PC-3 (cell line): ENCODE measurements around the gene HSPB8. TPM values are rescaled to one million over a fixed set of nuclear protein-coding genes. Genes with fewer than 3 reads are reported as not detected.

ENCODE experiments used
- ATAC-seq: fragments of 200-7000 bp; cut with Tn5 transposase; 2 replicates; pipeline ENCODE4 v1.9.1; 2020; ENCODE audit warnings: mild to moderate bottlenecking, moderate library complexity
- BruUV-seq: library from RNA; stranded (reverse); fragments of 400-500 nt; replicated peaks from 2 replicates; lab custom pipeline; 2021; lab: Mats Ljungman, UMichigan
- CTCF ChIA-PET: fragments of 300-600 bp; sonication (Branson Sonifier 250); formaldehyde crosslinking; loops from one replicate; lab custom pipeline; 2022; ENCODE audit warnings: antibody characterized with exemption; lab: Charles Lee
- POLR2A ChIA-PET: fragments of 300-600 bp; sonication (Branson Sonifier 250); formaldehyde crosslinking; loops from one replicate; lab custom pipeline; 2022; ENCODE audit warnings: antibody characterized with exemption; ENCODE audit not compliant: unreplicated experiment; lab: Charles Lee
- DNase-seq: peaks from one replicate; pipeline ENCODE4 v3.0.0-alpha.2; 2015
- H2AFZ ChIP-seq: fragments of 300-600 bp; sonication (generic); 2 replicates; pipeline ENCODE4 v1.6.0; 2016; ENCODE audit warnings: antibody characterized with exemption, low read length
- H3F3A ChIP-seq: fragments of 300-600 bp; sonication (generic); one replicate; pipeline ENCODE4 v1.6.0; 2017; ENCODE audit warnings: antibody characterized with exemption, low read length, control low read depth, mild to moderate bottlenecking; ENCODE audit not compliant: unreplicated experiment
- H3K27ac ChIP-seq: fragments of 300-600 bp; sonication (generic); 2 replicates; pipeline ENCODE4 v1.5.1; 2016; ENCODE audit warnings: mild to moderate bottlenecking, low read length
- H3K27me3 ChIP-seq: fragments of 300-600 bp; sonication (generic); 2 replicates; pipeline ENCODE4 v1.6.1; 2016; ENCODE audit warnings: low read length, mixed read lengths
- H3K36me3 ChIP-seq: fragments of 300-600 bp; sonication (generic); 2 replicates; pipeline ENCODE4 v1.6.1; 2016; ENCODE audit warnings: low read depth, mixed run types, low read length, mixed read lengths
- H3K4me1 ChIP-seq: fragments of 300-600 bp; sonication (generic); 2 replicates; pipeline ENCODE4 v1.5.1; 2016; ENCODE audit warnings: low read length; ENCODE audit not compliant: insufficient read depth
- H3K4me2 ChIP-seq: fragments of 300-600 bp; sonication (generic); 2 replicates; pipeline ENCODE4 v1.6.0; 2016; ENCODE audit warnings: low read length
- H3K4me3 ChIP-seq: fragments of 300-600 bp; sonication (generic); 2 replicates; pipeline ENCODE4 v1.5.1; 2016; ENCODE audit warnings: mild to moderate bottlenecking, low read length, mixed read lengths
- H3K79me2 ChIP-seq: fragments of 300-600 bp; sonication (generic); 2 replicates; pipeline ENCODE4 v1.6.1; 2017; ENCODE audit warnings: low read length, mixed read lengths
- H3K9ac ChIP-seq: fragments of 300-600 bp; sonication (generic); 2 replicates; pipeline ENCODE4 v1.6.0; 2016; ENCODE audit warnings: mild to moderate bottlenecking, low read length
- H3K9me2 ChIP-seq: fragments of 300-600 bp; sonication (generic); replicated peaks from 2 replicates; pipeline ENCODE4 v1.6.1; 2016; ENCODE audit warnings: mixed run types, low read length, mixed read lengths
- H3K9me3 ChIP-seq: fragments of 300-600 bp; sonication (generic); 2 replicates; pipeline ENCODE4 v1.6.1; 2016; ENCODE audit warnings: low read length, mixed read lengths
- H4K20me1 ChIP-seq: fragments of 300-600 bp; sonication (generic); 2 replicates; pipeline ENCODE4 v1.6.1; 2016; ENCODE audit warnings: low read length, mixed read lengths
- EZH2 ChIP-seq: fragments of 300-600 bp; sonication (generic); IDR thresholded peaks from one replicate; pipeline ENCODE4 v1.6.1; 2017; ENCODE audit warnings: antibody characterized with exemption, mild to moderate bottlenecking, low read length; ENCODE audit not compliant: unreplicated experiment
- EZH2phosphoT487 ChIP-seq: fragments of 300-600 bp; sonication (generic); IDR thresholded peaks from 2 replicates; pipeline ENCODE4 v1.6.1; 2018; ENCODE audit warnings: mild to moderate bottlenecking, antibody characterized with exemption, low read length, borderline replicate concordance
- intact Hi-C: fragments of 100-400 bp; cut with micrococcal nuclease; formaldehyde crosslinking; loops from 2 replicates; pipeline ENCODE4 v1.9.0; 2023
- total RNA-seq: library from RNA; depleted of rRNA; stranded (reverse); fragments of >200 nt; gene quantifications from 2 replicates; pipeline ENCODE4 v1.2.3, GENCODE V29; 2014
- TF ChIP-seq, protein P1 (sequence below): fragments of 300-600 bp; sonication (generic); conservative IDR thresholded peaks from 2 replicates; pipeline ENCODE4 v1.5.1; 2017; ENCODE audit warnings: antibody characterized with exemption, low read depth, mild to moderate bottlenecking, low read length

The HSPB8 gene
- total RNA-seq, 1 experiment from 2014 or later = 11.4 TPM

DNA sequence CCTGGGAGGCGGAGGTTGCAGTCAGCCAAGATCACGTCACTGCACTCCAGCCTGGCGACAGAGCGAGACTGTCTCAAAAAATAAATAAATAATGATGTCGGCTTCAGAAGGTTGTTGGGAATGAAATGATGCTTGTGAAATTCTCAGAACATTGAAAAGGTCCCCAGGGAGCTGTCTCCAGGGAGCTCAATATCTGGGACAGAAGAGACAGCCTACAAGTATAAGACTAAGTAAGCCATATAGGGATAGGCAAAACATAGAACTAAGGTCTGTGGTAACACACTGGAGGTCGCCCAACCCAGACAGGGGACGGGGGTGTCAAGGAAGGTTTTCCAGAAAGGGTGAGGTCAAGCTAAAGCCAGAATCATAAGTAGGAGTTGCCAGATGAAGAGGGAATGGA, 29.5 kb upstream of the HSPB8 start:
- no peaks in the 10 kb centered on the region for H3K9me2 ChIP-seq
- BruUV-seq = no TSS peak
- H3F3A ChIP-seq = no peaks in the 10 kb centered on the region
- ChIA-PET CTCF (no interaction called here), POLR2A (no interaction called here)
- H2AFZ ChIP-seq = no peak overlapping the region
- no peak overlapping the region for H3K4me3 ChIP-seq
- no peak overlapping the region for H3K4me2 ChIP-seq
- no peak overlapping the region for H3K9ac ChIP-seq
- no peak for ATAC-seq
- peaks cover 44% of the 10 kb centered on the region for H3K27me3 ChIP-seq
- H3K4me1 ChIP-seq = no peaks in the 10 kb centered on the region
- H3K79me2 ChIP-seq = no peaks in the 10 kb centered on the region
- no peaks in the 10 kb centered on the region for H4K20me1 ChIP-seq
- DNase-seq = no peak
- TF ChIP-seq EZH2 = no peak
- TF ChIP-seq, protein P1, sequence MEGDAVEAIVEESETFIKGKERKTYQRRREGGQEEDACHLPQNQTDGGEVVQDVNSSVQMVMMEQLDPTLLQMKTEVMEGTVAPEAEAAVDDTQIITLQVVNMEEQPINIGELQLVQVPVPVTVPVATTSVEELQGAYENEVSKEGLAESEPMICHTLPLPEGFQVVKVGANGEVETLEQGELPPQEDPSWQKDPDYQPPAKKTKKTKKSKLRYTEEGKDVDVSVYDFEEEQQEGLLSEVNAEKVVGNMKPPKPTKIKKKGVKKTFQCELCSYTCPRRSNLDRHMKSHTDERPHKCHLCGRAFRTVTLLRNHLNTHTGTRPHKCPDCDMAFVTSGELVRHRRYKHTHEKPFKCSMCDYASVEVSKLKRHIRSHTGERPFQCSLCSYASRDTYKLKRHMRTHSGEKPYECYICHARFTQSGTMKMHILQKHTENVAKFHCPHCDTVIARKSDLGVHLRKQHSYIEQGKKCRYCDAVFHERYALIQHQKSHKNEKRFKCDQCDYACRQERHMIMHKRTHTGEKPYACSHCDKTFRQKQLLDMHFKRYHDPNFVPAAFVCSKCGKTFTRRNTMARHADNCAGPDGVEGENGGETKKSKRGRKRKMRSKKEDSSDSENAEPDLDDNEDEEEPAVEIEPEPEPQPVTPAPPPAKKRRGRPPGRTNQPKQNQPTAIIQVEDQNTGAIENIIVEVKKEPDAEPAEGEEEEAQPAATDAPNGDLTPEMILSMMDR = no peak
- intact Hi-C loops = no loop called here
- H3K9me3 ChIP-seq = peaks cover 10% of the 10 kb centered on the region
- no peak overlapping the region for H3K27ac ChIP-seq
- H3K36me3 ChIP-seq = no peaks in the 10 kb centered on the region

DNA sequence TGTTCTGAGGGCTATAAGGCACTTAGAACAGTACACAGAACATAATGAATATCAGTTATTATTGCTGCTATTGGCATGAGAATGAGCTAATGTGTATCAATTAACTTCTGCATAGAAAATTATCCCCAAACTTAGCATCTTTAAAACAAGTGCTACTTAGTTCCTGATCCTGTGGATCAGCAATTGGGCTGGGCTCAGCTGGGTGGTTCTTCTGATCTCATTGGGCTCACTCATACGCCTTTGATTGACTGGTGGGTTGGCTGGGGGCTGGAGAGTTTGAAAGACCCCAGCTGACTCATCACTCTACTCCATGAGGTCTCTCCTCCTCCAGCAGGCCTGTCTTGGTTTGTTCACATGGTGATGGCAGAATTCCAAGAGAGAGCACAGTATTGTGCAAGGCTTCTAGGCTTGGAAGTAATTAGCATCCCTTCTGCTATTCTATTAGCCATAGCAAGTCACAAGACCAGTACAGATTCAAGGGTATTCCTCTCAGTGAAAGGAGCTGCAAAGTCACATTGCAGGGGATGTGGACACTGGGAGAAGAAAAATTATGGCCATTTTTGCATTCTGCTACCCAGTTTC, 27.2 kb upstream of the HSPB8 start:
- Histone ChIP-seq H3K4me1 (no peaks in the 10 kb centered on the region), H3K79me2 (no peaks in the 10 kb centered on the region), H3K36me3 (no peaks in the 10 kb centered on the region), H4K20me1 (no peaks in the 10 kb centered on the region), H3K4me3 (no peak overlapping the region), H3K9me3 (peaks cover 10% of the 10 kb centered on the region), H3K4me2 (no peak overlapping the region), H3K9me2 (no peaks in the 10 kb centered on the region), H3K27me3 (peaks cover 25% of the 10 kb centered on the region; the same call in 1 of the 2 replicates), H3K27ac (no peak overlapping the region), H3K9ac (no peak overlapping the region), H3F3A (no peaks in the 10 kb centered on the region), H2AFZ (no peak overlapping the region)
- no peak for DNase-seq
- no peak for ATAC-seq
- intact Hi-C loops = no loop called here
- ChIA-PET CTCF (no interaction called here), POLR2A (no interaction called here)
- no TSS peak for BruUV-seq
- TF ChIP-seq EZH2phosphoT487 (no peak), EZH2 (no peak)
- TF ChIP-seq, protein P1 = no peak

DNA sequence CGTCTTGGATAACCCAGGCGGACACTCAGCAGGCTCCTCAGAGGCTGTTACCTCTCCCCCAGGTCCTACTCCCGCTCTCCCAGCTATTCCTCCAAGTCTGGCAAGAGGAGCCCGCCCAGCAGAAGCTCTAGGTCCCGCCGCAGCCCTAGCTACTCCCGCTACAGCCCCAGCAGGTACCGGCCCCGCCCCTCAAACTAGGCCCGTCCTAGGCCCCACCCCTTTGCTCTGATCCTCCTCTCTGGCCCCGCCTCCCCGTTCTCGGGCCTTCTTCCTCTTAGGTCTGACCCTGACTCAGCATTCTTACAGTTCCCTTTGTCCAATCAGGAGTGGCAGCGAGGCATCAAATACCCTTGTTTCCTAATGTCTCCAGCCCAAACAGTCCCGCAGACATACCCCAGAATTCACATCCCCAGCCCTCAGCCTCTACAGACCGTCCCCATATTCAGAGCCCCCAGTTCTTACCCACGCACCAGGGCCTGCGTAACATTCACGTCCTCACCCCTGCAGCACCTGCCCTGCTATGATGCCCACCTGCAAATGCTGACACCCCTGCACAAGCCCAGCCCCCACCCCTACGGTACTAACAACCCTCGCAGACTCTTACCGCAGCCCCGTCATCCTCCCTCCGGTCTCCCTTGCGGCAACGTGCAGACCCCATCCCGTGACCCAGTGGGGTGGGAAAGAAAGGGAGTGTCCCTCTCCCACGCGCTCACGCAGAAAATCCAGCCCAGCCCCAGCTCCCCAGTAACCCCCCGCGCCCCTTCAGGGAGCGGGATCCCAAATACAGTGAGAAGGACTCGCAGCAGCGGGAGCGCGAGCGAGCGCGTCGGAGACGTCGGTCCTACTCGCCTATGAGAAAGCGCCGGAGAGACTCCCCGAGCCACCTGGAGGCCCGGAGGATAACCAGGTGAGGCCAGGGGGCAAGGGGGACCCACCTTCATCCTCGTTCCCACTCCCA, 25.0 kb upstream of the HSPB8 start:
- POLR2A ChIA-PET = no interaction called here
- Histone ChIP-seq H3K27ac (no peak overlapping the region), H4K20me1 (no peaks in the 10 kb centered on the region), H3K9me2 (no peaks in the 10 kb centered on the region), H3K36me3 (no peaks in the 10 kb centered on the region), H3K4me1 (no peaks in the 10 kb centered on the region), H3K79me2 (no peaks in the 10 kb centered on the region), H3K4me2 (no peak overlapping the region), H3F3A (no peaks in the 10 kb centered on the region), H3K9me3 (peaks cover 10% of the 10 kb centered on the region), H2AFZ (no peak overlapping the region), H3K27me3 (peaks cover 16% of the 10 kb centered on the region; the same call in 1 of the 2 replicates), H3K9ac (no peak overlapping the region), H3K4me3 (no peak overlapping the region)
- intact Hi-C loops = no loop called here
- CTCF ChIA-PET = no interaction called here
- BruUV-seq = no TSS peak
- ATAC-seq (no peak), DNase-seq (peak; percentile 15)
- TF ChIP-seq EZH2 (no peak), EZH2phosphoT487 (no peak)
- TF ChIP-seq, protein P1 = no peak
